Activated CD4-positive, alpha-beta T cell treated with anti-CD3 and anti-CD28 coated beads, Interleukin-2, amount 10 ng/mL, durations not matched to agents 7 days and 5 days (primary cell): ENCODE results near the gene AHSG. TPM values are rescaled to one million over a fixed set of nuclear protein-coding genes. Genes with fewer than 3 reads are reported as not detected.

ENCODE experiments used
- CTCF ChIA-PET: fragments of 350-600 bp; sonication (Branson Sonifier 250); formaldehyde crosslinking; loops from one replicate; lab custom pipeline; 2021; ENCODE audit warnings: antibody characterized with exemption; lab: Charles Lee
- POLR2A ChIA-PET: fragments of 350-600 bp; sonication (Branson Sonifier 250); formaldehyde crosslinking; loops from one replicate; lab custom pipeline; 2021; ENCODE audit warnings: antibody characterized with exemption; lab: Charles Lee
- DNase-seq: peaks from one replicate; pipeline ENCODE4 v3.0.0-alpha.2; 2020
- H3K27ac Mint-ChIP-seq: one replicate; pipeline ENCODE4 v1.8.0; 2021; ENCODE audit warnings: mild to moderate bottlenecking, moderate library complexity, mixed read lengths
- H3K27me3 Mint-ChIP-seq: one replicate; pipeline ENCODE4 v1.8.0; 2021; ENCODE audit warnings: mixed read lengths
- H3K36me3 Mint-ChIP-seq: one replicate; pipeline ENCODE4 v1.8.0; 2021; ENCODE audit warnings: low read depth, mixed read lengths
- H3K4me1 Mint-ChIP-seq: one replicate; pipeline ENCODE4 v1.8.0; 2021; ENCODE audit warnings: mixed read lengths
- H3K4me3 Mint-ChIP-seq: one replicate; pipeline ENCODE4 v1.8.0; 2021; ENCODE audit warnings: mild to moderate bottlenecking, moderate library complexity, mixed read lengths
- H3K9me3 Mint-ChIP-seq: one replicate; pipeline ENCODE4 v1.8.0; 2021; ENCODE audit warnings: mixed read lengths
- total RNA-seq, 2 experiments: library from RNA; stranded (reverse); gene quantifications; one replicate each; pipeline ENCODE4 v1.2.3, GENCODE V29; 2021

Gene AHSG
- total RNA-seq, 2 experiments from 2014 or later = not detected

GRCh38 chr3:186663361-186664118 lies 50.7 kb downstream of the AHSG start:
- no peaks in the 10 kb centered on the region for H3K36me3 Mint-ChIP-seq
- peaks cover 4% of the 10 kb centered on the region for H3K4me1 Mint-ChIP-seq
- no peaks in the 10 kb centered on the region for H3K9me3 Mint-ChIP-seq
- ChIA-PET CTCF (interaction anchor here (1.1 to 1.2 kb wide), 2 partner anchors 14 to 46 kb away, joined by 3 to 4 read pairs; no protein-coding TSS in a partner anchor), POLR2A (no interaction called here)
- no peak overlapping the region for H3K4me3 Mint-ChIP-seq
- no peak overlapping the region for H3K27ac Mint-ChIP-seq
- peaks cover 5% of the 10 kb centered on the region for H3K27me3 Mint-ChIP-seq
- no peak for DNase-seq

- Mint-ChIP-seq H3K9me3 (no peaks in the 10 kb centered on the region), H3K4me3 (no peak overlapping the region), H3K36me3 (no peaks in the 10 kb centered on the region), H3K27ac (no peak overlapping the region), H3K4me1 (peaks cover 4% of the 10 kb centered on the region), H3K27me3 (peaks cover 5% of the 10 kb centered on the region)
- DNase-seq = no peak
- ChIA-PET CTCF (interaction anchor here (1.1 to 1.2 kb wide), 2 partner anchors 14 to 45 kb away, joined by 3 to 4 read pairs; no protein-coding TSS in a partner anchor), POLR2A (no interaction called here)
Observed at GRCh38 chr3:186664119-186664495, 51.2 kb downstream of the AHSG start.

- no peak overlapping the region for H3K4me3 Mint-ChIP-seq
- H3K36me3 Mint-ChIP-seq = no peaks in the 10 kb centered on the region
- H3K27me3 Mint-ChIP-seq = peaks cover 5% of the 10 kb centered on the region
- no peaks in the 10 kb centered on the region for H3K9me3 Mint-ChIP-seq
- no peak for DNase-seq
- ChIA-PET POLR2A (no interaction called here), CTCF (interaction anchor here (1.1 to 1.2 kb wide), 2 partner anchors 15 to 45 kb away, joined by 3 to 4 read pairs; no protein-coding TSS in a partner anchor)
- H3K4me1 Mint-ChIP-seq = peaks cover 8% of the 10 kb centered on the region
- no peak overlapping the region for H3K27ac Mint-ChIP-seq
Observed at GRCh38 chr3:186664506-186664905, 51.6 kb downstream of the AHSG start.

- no peak for DNase-seq
- Mint-ChIP-seq H3K36me3 (no peaks in the 10 kb centered on the region), H3K27ac (no peak within 1 kb of the TSS), H3K27me3 (peaks cover 5% of the 10 kb centered on the region), H3K9me3 (no peaks in the 10 kb centered on the region), H3K4me3 (no peak within 1 kb of the TSS), H3K4me1 (peaks cover 17% of the 10 kb centered on the region)
- POLR2A ChIA-PET = no interaction called here
- CTCF ChIA-PET = no interaction called here
Observed at GRCh38 chr3:186665625-186666188, 52.8 kb downstream of the AHSG start, which contains the start of gene HRG. Gene HRG (plus strand): TSS chr3:186666014. CDS start chr3:186666032, 18 bp downstream.

- no peaks in the 10 kb centered on the region for H3K36me3 Mint-ChIP-seq
- ChIA-PET CTCF (interaction anchor here (0.7 kb wide), 1 partner anchor 51 kb away, joined by 3 read pairs; no protein-coding TSS in a partner anchor), POLR2A (no interaction called here)
- no peak overlapping the region for H3K4me3 Mint-ChIP-seq
- no peak overlapping the region for H3K27ac Mint-ChIP-seq
- H3K9me3 Mint-ChIP-seq = no peaks in the 10 kb centered on the region
- H3K27me3 Mint-ChIP-seq = peaks cover 8% of the 10 kb centered on the region
- DNase-seq = no peak
- H3K4me1 Mint-ChIP-seq = peaks cover 17% of the 10 kb centered on the region
Observed at GRCh38 chr3:186668426-186668825, 55.6 kb downstream of the AHSG start.

GRCh38 chr3:186669378-186670084 lies 56.7 kb downstream of the AHSG start:
- H3K36me3 Mint-ChIP-seq = no peaks in the 10 kb centered on the region
- H3K4me3 Mint-ChIP-seq = no peak overlapping the region
- H3K27me3 Mint-ChIP-seq = peaks cover 12% of the 10 kb centered on the region
- ChIA-PET CTCF (interaction anchor here (0.5 kb wide), 1 partner anchor 94 kb away, joined by 3 read pairs; no protein-coding TSS in a partner anchor), POLR2A (interaction anchor here (0.5 to 0.6 kb wide), 2 partner anchors 107 to 121 kb away, joined by 3 read pairs; no protein-coding TSS in a partner anchor)
- H3K27ac Mint-ChIP-seq = no peak overlapping the region
- DNase-seq = no peak
- no peaks in the 10 kb centered on the region for H3K9me3 Mint-ChIP-seq
- H3K4me1 Mint-ChIP-seq = peaks cover 17% of the 10 kb centered on the region

- Mint-ChIP-seq H3K36me3 (no peaks in the 10 kb centered on the region), H3K27ac (no peak overlapping the region), H3K4me3 (no peak overlapping the region), H3K9me3 (no peaks in the 10 kb centered on the region), H3K4me1 (peaks cover 17% of the 10 kb centered on the region), H3K27me3 (peaks cover 14% of the 10 kb centered on the region)
- ChIA-PET POLR2A (interaction anchor here (0.6 kb wide), 1 partner anchor 121 kb away, joined by 3 read pairs; no protein-coding TSS in a partner anchor), CTCF (no interaction called here)
- no peak for DNase-seq
Observed at GRCh38 chr3:186670155-186670554, 57.3 kb downstream of the AHSG start.

Other genes with a start within 250 kb of the AHSG start
- 1 to 10 TPM; 4.5 to 5.7 TPM for gene CRYGS, start 68.7 kb upstream of the AHSG start, total RNA-seq
- 10 to 100 TPM; 14.3 to 14.6 TPM for gene TBCCD1, start 45.7 kb upstream of the AHSG start, total RNA-seq
- 10 to 100 TPM; 54.9 to 57.3 TPM for gene DNAJB11, start 42.3 kb upstream of the AHSG start, total RNA-seq
- gene FETUB, start 27.3 kb downstream of the AHSG start, total RNA-seq = not detected
- gene HRG, start 53.0 kb downstream of the AHSG start, total RNA-seq = not detected
- not detected for gene KNG1, start 104.3 kb downstream of the AHSG start, total RNA-seq
- 100 to 1,000 TPM; 351 to 383 TPM for gene EIF4A2, start 170.5 kb downstream of the AHSG start, total RNA-seq
- 100 to 1,000 TPM in 1 of 2 experiments, 10 to 100 TPM in 1; 85.5 to 105 TPM for gene RFC4, start 193.4 kb downstream of the AHSG start, total RNA-seq
- not detected for gene ADIPOQ, start 229.7 kb downstream of the AHSG start, total RNA-seq